Ishikawa (cell line): ENCODE data around the gene CASP9.

Source experiments
- CEBPB ChIP-seq: IDR thresholded peaks from 2 replicates; pipeline ENCODE4 v1.6.1; 2012
- CREB1 ChIP-seq: IDR thresholded peaks from 2 replicates; pipeline ENCODE4 v1.6.1; 2012; ENCODE audit warnings: low read depth
- EGR1 ChIP-seq: IDR thresholded peaks from 2 replicates; pipeline ENCODE4 v1.6.1; 2012
- EP300 ChIP-seq: IDR thresholded peaks from 2 replicates; pipeline ENCODE4 v1.6.1; 2012; ENCODE audit warnings: borderline replicate concordance
- FOXM1 ChIP-seq: IDR thresholded peaks from 2 replicates; pipeline ENCODE4 v1.6.1; 2012; ENCODE audit warnings: low read depth, borderline replicate concordance
- NFIC ChIP-seq: IDR thresholded peaks from 2 replicates; pipeline ENCODE4 v1.6.1; 2012
- RAD21 ChIP-seq: IDR thresholded peaks from 2 replicates; pipeline ENCODE4 v1.6.1; 2012; ENCODE audit warnings: low read depth
- TAF1 ChIP-seq: IDR thresholded peaks from 2 replicates; pipeline ENCODE4 v1.6.1; 2012; ENCODE audit warnings: low read depth, mild to moderate bottlenecking
- TCF12 ChIP-seq: IDR thresholded peaks from 2 replicates; pipeline ENCODE4 v1.6.1; 2012; ENCODE audit warnings: low read depth
- TEAD4 ChIP-seq: IDR thresholded peaks from 2 replicates; pipeline ENCODE4 v1.6.1; 2012
- USF1 ChIP-seq: IDR thresholded peaks from 2 replicates; pipeline ENCODE4 v1.6.1; 2012
- YY1 ChIP-seq: IDR thresholded peaks from 2 replicates; pipeline ENCODE4 v1.6.1; 2012; ENCODE audit warnings: low read depth
- ZBTB7A ChIP-seq: IDR thresholded peaks from 2 replicates; pipeline ENCODE4 v1.6.1; 2012; ENCODE audit warnings: low read depth
- TF ChIP-seq, protein P1 (sequence below): IDR thresholded peaks from 2 replicates; pipeline ENCODE4 v1.6.1; 2012
- TF ChIP-seq, protein P2 (sequence below): IDR thresholded peaks from 2 replicates; pipeline ENCODE4 v1.6.1; 2012; ENCODE audit warnings: low read depth, mild to moderate bottlenecking

Gene CASP9

GRCh38 chr1:15475752-15476314 lies 48.2 kb downstream of the CASP9 start, which contains the start of gene CELA2B:
TSS of gene CELA2B (plus strand) at chr1:15476104. CDS start at chr1:15476126, 22 bp downstream.
- TF ChIP-seq FOXM1 (no peak), EP300 (no peak), EGR1 (no peak), CEBPB (no peak), USF1 (no peak), NFIC (no peak), TAF1 (no peak)
- TF ChIP-seq, protein P1, sequence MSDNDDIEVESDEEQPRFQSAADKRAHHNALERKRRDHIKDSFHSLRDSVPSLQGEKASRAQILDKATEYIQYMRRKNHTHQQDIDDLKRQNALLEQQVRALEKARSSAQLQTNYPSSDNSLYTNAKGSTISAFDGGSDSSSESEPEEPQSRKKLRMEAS: no peak

DNA sequence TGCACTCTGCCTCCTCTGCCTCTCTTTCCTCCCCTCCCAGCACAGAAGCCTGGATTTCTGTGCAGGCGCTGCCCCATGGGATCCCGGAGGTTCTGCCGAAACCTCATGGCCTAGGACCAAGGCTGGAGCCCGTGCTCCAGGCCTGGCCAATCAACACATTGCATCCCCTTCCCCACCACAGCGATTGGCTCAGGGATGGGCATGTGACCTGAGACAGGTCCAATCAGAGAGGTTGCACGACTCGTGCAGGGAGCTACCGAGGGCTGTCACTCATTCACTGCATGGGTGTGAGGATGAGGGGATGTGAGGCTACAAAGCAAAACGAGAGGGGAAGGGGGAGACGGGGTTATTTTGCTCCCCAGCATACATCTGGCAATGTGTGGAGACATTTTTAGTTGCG lies 51.4 kb downstream of the CASP9 start:
- TF ChIP-seq ZBTB7A (no peak), USF1 (peak; percentile 74)

- TF ChIP-seq USF1: no peak
- no peak for TF ChIP-seq EGR1
- TF ChIP-seq TCF12: no peak
- TF ChIP-seq FOXM1: no peak
Measured at GRCh38 chr1:15469361-15469760, 54.7 kb downstream of the CASP9 start.

- TF ChIP-seq TEAD4: no peak
- no peak for TF ChIP-seq EGR1
- TF ChIP-seq NFIC: no peak
- TF ChIP-seq CREB1: no peak
- TF ChIP-seq FOXM1: no peak
- TF ChIP-seq EP300: no peak
- TF ChIP-seq TAF1: no peak
- no peak for TF ChIP-seq YY1
- no peak for TF ChIP-seq CEBPB
- TF ChIP-seq TCF12: no peak
- TF ChIP-seq, protein P1: no peak
- no peak for TF ChIP-seq ZBTB7A
- TF ChIP-seq RAD21: no peak
- TF ChIP-seq, protein P2, sequence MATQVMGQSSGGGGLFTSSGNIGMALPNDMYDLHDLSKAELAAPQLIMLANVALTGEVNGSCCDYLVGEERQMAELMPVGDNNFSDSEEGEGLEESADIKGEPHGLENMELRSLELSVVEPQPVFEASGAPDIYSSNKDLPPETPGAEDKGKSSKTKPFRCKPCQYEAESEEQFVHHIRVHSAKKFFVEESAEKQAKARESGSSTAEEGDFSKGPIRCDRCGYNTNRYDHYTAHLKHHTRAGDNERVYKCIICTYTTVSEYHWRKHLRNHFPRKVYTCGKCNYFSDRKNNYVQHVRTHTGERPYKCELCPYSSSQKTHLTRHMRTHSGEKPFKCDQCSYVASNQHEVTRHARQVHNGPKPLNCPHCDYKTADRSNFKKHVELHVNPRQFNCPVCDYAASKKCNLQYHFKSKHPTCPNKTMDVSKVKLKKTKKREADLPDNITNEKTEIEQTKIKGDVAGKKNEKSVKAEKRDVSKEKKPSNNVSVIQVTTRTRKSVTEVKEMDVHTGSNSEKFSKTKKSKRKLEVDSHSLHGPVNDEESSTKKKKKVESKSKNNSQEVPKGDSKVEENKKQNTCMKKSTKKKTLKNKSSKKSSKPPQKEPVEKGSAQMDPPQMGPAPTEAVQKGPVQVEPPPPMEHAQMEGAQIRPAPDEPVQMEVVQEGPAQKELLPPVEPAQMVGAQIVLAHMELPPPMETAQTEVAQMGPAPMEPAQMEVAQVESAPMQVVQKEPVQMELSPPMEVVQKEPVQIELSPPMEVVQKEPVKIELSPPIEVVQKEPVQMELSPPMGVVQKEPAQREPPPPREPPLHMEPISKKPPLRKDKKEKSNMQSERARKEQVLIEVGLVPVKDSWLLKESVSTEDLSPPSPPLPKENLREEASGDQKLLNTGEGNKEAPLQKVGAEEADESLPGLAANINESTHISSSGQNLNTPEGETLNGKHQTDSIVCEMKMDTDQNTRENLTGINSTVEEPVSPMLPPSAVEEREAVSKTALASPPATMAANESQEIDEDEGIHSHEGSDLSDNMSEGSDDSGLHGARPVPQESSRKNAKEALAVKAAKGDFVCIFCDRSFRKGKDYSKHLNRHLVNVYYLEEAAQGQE: no peak
- TF ChIP-seq USF1: no peak
Measured at GRCh38 chr1:15468145-15468544, 55.9 kb downstream of the CASP9 start.

- TF ChIP-seq EP300 (no peak), USF1 (peak; percentile 22; the same call in 1 of the 2 replicates)
Measured at GRCh38 chr1:15465674-15466073, 58.3 kb downstream of the CASP9 start.

GRCh38 chr1:15460708-15461095 lies 63.3 kb downstream of the CASP9 start:
- TF ChIP-seq NFIC: no peak

DNA sequence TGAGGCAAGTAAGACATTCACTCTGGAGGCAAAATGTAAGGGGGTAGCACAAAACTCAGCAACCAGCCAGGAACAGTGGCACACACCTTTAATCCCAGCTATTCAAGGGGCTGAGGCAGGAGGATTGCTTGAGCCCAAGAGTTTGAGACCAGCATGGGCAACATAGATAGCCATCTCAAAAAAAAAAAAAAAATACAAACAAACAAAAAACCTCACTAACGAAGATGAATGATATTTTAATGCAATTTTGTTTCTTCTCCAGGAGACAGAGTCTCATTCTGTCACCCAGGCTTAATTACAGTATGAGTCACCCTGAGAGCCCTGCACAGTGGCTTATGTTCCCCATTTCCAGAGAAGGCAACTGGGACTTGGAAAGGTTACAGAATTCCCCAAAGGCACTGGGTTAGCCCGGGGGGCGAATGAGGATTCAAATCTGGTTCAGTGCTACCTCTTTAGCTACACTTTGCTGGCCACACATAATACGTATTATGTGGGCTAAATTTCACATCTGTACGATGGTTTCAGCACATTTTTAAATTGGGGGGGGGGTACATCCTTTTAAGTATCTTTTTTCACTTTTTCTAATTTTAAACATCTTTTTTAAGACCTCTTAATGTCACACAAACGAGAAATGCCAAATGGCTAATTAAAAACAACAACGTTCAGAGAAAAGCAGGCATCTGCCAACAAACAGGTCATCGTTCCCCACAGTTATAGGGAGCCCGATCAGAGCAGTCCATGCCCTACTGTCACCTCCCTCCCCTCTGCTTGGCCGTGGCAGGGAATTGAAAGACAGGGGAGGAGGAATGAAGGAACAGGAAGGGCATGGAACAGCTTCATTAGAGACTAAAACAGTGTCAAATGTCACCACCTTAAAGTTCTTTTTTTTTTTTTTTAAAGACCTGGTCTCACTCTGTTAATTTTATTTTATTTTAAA lies 64.0 kb downstream of the CASP9 start:
- TF ChIP-seq FOXM1: no peak
- no peak for TF ChIP-seq RAD21
- TF ChIP-seq EP300: no peak
- TF ChIP-seq NFIC: no peak
- TF ChIP-seq CEBPB: no peak
- no peak for TF ChIP-seq TEAD4
- no peak for TF ChIP-seq USF1
- TF ChIP-seq ZBTB7A: no peak
- no peak for TF ChIP-seq EGR1
